NCI-H345 treated with DMSO at 0.1 percent for 48 hours (cell line): ENCODE data around the gene CCDC88C.

Experiments used
- DNase-seq: peaks from one replicate; lab custom pipeline; 2025; ENCODE audit not compliant: unreplicated experiment; lab: John Stamatoyannopoulos, UW

CCDC88C gene

GRCh38 chr14:91348845-91349465 is 68.7 kb downstream of the CCDC88C start:
- no peak for DNase-seq

DNA sequence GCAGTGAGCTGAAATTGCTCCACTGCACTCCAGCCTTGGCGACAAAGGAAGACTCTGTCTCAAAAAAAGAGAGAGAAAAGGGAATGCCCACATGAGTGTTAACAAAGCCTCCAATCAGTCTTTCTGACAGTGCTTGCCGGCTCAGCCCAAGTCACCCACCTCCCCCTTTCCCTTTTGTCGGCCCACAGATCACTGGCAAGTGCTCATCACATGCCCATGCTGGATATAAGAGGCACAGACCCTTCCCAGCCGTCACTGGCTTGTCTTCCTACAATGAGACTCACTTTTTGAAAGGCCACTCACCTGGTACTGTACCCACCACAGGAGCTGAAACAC is 70.8 kb downstream of the CCDC88C start:
- DNase-seq: no peak

DNA sequence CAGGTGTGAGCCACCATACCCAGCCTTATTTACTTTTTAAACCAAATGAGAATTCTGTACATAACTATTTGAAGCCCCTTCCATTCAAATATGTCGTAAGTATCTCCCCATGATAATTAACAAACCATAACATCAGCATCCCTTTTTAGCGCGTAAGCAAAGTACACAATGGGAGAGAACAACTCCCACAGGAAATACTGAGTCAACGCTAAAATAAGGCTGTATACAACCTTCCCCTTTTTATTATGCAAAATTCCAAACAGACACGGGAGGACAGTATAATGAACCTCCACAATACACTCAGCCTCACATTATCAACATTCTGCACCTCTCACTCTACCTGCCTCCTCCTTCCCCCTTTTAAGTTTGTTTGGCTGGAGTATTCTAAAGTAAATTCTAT is 73.5 kb downstream of the CCDC88C start:
- DNase-seq: no peak

DNA sequence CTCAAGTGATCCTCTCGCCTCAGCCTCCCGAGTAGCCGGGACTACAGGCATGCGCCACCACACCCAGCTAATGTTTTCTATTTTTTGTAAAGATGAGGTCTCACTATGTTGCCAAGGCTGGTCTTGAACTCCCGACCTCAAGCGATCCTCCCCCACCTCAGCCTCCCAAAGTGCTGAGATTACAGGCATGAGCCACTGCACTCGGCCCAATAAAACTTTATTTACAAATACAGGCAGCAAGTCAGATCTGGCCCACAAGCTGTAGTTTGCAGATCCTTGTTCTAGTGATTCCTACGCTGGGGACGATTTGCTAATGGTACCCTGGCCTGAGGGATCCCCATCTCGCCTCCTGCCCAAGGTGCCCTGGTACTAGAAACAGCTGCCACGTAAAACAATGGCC is 74.6 kb downstream of the CCDC88C start:
- DNase-seq: no peak

- DNase-seq: no peak
Measured at GRCh38 chr14:91342206-91342760, 75.3 kb downstream of the CCDC88C start.

DNA sequence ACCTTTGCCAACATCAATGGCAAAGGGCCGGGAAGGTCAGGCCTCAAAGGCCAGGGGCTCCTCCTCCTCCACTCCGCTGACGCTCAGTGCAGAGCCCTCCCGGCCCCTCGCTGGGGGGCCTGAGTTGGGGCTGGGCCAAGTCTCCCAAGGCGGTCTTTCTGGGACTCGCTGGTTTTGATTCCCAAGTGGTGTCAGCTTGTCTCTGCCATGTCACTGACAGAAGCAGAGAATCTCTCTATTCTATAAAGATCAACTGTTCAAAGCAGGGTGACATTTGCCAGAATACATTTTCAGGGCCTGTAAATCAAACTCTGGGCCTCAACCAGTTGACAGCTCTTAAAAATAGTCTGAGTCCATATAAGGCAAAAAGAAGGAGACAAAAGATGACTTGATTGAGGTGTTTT is 75.9 kb downstream of the CCDC88C start:
- no peak for DNase-seq

GRCh38 chr14:91341334-91341733 is 76.3 kb downstream of the CCDC88C start:
- DNase-seq: no peak

GRCh38 chr14:91339671-91340369 is 77.8 kb downstream of the CCDC88C start:
- no peak for DNase-seq

DNA sequence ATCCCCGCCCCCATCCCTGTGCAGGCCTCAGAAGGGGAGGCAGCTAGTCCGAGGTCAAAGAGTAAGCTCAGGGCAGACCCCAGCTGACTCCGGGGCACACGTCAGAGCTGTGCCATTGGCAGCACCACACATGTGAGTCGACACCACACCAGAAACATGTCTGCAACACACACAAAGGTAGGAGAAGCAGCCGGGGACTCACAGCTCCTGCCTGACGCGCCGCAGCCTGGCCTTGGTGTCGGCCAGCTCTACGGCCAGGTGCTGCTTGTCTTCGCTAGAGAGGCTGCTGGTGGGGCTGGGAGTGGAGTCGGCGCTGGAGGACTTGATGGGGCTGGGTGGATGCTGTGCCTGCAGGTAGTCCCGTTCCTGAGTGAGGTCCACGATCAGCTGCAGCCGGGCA is 78.5 kb downstream of the CCDC88C start:
- DNase-seq: no peak

DNA sequence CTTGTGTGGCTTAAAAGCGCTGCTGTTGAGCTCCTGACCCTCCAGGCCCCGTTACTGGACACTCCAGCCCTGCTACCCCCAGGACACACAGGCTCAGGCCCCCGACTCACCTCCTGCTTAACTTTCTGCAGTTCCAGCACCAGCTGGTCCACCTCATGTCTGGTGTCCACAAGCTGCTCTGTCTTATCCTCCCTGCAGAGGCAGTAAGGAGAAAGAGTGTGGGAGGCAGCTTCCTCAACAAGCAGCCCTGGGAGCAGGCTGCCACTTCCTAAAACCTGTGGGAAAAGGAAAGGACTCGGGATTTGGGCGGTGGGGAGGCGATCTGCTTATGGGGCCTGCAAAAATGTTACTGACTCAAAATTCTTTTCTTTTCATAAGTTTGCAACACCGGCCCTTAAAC is 79.2 kb downstream of the CCDC88C start:
- no peak for DNase-seq

- no peak for DNase-seq
Measured at GRCh38 chr14:91337699-91338335, 79.8 kb downstream of the CCDC88C start.

GRCh38 chr14:91336093-91336450 is 81.5 kb downstream of the CCDC88C start:
- no peak for DNase-seq

DNA sequence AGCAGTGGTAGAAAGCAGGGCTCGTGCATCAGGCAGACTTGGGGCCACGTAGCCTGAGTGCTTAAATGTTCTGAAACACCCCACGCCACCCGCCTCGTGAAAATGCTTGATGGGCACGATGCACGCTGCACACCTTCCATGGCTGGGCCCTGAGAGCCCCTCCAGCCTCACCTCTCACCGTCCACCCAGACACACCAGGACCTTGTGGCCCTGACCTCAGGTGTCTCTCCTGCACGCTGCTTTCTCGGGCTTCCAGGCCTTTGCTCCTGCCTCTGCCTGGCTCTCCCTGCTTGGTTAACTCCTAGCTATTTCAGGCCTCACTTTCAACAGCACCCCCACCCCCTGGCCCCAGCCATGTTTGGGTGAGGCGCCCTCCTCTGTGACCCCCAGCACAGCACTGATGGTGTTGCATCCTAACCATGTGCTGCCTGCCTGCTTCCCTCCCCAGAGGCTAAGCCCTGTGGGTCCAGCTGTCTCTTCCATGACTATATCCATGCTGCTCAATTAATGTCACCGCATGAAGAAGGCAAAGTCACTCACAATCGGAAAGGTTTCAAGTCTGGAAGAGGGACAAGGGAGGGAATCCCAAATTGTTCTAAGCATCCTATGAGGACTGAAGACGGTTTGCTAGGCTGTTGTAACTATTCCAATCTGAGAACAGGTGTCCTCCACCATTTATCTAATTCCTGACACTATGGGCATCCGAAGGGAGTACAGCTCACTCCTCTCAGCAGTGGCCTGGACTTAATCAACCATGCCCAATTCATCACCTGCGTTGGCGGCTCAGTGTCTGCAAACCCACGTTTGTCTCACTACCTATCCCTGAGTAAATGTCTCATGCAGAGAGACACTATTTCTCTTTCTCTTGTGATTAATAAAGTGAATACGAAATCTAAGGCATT is 82.2 kb downstream of the CCDC88C start:
- no peak for DNase-seq

GRCh38 chr14:91333650-91334039 is 84.0 kb downstream of the CCDC88C start:
- DNase-seq: no peak

DNA sequence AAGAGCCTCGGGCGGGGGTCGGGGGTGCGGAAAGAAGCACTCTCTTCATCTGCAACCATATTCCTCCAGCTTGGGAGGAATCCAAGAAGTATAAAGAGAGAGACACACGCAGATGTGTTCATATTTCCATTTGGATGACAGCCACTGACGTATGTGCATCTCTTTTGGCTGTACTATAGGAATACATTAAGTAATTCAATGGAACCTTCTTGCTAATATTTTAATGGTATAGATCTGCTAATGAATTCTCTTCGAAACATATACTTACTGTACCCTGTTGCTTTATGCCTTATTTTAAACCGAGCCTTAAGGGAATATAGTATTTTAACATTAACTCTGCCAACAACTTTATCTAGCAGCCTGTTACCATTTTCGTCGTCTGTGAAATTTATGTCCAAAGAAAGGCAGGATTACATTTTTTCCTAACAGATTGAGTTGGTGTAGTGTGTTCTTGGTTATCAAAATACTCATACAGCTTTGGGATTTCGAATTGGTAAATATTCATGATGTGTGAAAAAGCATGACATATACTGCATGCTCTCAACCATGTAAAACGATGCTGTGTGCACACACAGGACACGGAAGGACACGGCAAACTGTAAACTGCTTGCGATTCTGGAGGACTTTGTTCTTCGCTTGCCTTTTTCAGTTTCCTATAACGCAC is 84.5 kb downstream of the CCDC88C start:
- DNase-seq: no peak

DNA sequence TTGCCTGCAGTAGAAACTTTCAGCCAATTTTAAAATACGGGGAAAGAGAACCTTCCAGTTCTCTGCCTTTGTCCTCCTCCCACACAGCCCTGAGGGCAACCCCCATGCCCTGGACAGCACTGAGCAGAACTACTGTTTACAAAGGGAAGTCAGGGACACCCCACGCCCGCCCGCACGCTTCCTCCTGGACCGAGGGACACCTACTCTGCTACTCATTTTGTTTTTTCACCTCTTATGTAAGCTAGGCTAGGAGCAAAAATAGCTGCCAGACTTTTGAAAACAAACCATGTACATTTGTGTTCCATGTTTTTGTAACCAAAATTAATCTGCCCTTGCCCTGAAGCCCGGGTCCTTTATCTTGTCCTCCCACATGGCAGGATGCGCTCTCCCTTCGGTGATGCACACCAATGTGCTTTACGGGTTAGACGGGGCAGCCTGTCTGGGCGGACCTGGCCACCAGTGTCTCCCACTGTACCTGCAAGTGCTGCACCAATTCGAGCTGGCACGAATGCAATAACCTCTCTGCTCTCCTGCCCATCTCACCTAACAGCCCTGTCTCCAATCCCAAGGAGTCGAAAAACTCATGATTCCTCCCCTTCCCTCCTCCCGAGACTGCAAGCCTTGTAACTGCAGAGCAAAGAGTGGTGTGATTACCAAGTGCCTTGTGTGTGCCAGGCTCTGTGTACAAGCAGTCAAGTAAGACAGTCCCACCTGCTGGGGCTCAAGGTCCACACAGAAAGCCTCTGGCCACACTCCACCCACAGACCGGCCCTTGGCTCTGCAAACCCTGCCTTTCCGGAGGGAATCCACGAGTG is 85.2 kb downstream of the CCDC88C start:
- DNase-seq: no peak

GRCh38 chr14:91331721-91332120 is 85.9 kb downstream of the CCDC88C start:
- no peak for DNase-seq

DNA sequence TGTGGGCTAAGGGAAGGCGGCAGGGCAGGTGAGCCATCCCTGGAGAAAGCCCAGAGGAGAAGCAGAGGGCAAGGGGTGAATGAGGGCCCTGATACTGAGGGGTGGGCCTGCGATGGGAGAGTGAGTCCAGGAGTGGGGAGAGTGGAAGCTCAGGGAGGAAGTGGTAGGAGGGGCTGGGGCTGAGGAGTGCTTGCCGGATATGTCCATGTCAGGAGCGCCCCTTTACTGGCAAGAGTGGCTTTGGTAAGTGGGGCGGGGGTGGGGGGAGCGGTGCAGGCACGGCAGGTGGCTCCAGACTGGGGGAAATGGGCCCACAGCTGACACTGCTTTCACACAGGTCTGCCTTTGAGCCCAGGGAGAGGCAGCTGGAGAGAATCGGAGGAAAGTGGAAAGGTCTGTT is 86.8 kb downstream of the CCDC88C start:
- no peak for DNase-seq

DNA sequence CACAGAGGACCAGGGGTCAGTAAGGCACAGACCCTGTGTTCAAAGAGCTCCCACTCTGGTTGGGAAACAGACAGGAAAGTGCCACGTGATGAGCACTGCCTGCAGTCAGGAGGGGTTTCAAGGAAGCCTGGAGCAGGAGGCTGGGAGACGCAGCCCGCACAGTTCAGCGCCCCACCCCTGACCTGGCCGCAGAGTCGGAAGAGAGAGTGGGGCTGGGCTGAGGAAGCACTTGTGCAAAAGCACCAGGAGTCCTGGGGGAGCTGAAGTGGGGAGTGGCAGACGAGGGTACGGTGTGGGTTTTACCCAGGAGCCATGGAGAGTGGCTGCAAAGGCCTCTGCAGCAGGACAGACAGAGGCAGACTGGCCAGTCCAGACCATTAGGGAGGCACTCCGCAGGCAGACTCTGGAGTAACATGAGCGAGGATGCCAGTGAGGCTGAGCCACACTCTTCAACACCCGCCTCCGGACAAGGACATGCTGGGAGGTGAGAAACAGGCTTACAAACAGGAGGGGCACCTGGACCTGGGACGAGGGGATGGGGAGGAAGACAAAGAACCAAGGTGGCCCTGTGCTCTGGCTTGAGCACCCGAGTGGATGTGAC is 87.4 kb downstream of the CCDC88C start:
- DNase-seq: no peak
